HUES64 (cell line): Measurements from ENCODE around the gene CGA.

Experiments
- H3K27ac ChIP-seq: 2 replicates; pipeline ENCODE4 v1.7.0; 2013; ENCODE audit warnings: low read depth, low read length, inconsistent platforms
- H3K27me3 ChIP-seq: 2 replicates; pipeline ENCODE4 v1.6.1; 2013; ENCODE audit warnings: mild to moderate bottlenecking, low read length; ENCODE audit not compliant: insufficient read depth
- H3K36me3 ChIP-seq: 2 replicates; pipeline ENCODE4 v1.6.1; 2013; ENCODE audit warnings: mild to moderate bottlenecking, low read length; ENCODE audit not compliant: insufficient read depth
- H3K4me1 ChIP-seq: 2 replicates; pipeline ENCODE4 v1.6.1; 2013; ENCODE audit warnings: mild to moderate bottlenecking, low read length, moderate library complexity; ENCODE audit not compliant: insufficient read depth
- H3K4me3 ChIP-seq: 2 replicates; pipeline ENCODE4 v1.5.1; 2013; ENCODE audit warnings: mild to moderate bottlenecking, low read length, moderate library complexity
- H3K9ac ChIP-seq: 2 replicates; pipeline ENCODE4 v1.6.1; 2013; ENCODE audit warnings: mild to moderate bottlenecking, low read depth, low read length
- H3K9me3 ChIP-seq: 2 replicates; pipeline ENCODE4 v1.6.1; 2013; ENCODE audit warnings: low read depth, low read length; ENCODE audit not compliant: insufficient read depth
- WGBS: fragments of 150-250, 120-280 bp; methylation state at CpG from one replicate; pipeline ENCODE4 v1.1.7; 2013; ENCODE audit warnings: missing lambda C conversion rate; 5-methylcytosine and 5-hydroxymethylcytosine counted together

The CGA gene

DNA sequence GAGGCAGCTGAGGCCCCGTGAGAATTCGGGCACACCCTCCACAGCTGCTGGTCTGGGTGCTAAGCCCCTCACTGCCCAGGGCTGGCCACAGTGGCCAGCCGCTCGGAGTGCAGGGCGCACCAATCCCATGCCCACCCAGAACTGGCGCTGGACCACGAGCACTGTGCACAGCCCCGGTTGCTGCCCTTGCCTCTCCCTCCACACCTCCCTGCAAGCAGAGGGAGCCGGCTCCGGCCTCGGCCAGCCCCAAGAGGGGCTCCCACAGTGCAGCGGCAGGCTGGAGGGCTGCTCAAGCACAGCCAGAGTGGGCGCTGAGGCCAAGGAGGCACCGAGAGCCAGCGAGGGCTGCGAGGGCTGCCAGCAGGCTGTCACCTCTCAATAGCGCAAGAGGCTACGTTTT, 35.0 kb downstream of the CGA start:
- H3K9ac ChIP-seq, result no peak overlapping the region
- no peak overlapping the region for H3K4me3 ChIP-seq
- H3K36me3 ChIP-seq, result no peaks in the 10 kb centered on the region
- 97% methylated on average over 18 of the region's 18 CpGs for WGBS
- H3K27me3 ChIP-seq, result no peaks in the 10 kb centered on the region
- no peak overlapping the region for H3K27ac ChIP-seq
- H3K9me3 ChIP-seq, result no peaks in the 10 kb centered on the region
- no peaks in the 10 kb centered on the region for H3K4me1 ChIP-seq

DNA sequence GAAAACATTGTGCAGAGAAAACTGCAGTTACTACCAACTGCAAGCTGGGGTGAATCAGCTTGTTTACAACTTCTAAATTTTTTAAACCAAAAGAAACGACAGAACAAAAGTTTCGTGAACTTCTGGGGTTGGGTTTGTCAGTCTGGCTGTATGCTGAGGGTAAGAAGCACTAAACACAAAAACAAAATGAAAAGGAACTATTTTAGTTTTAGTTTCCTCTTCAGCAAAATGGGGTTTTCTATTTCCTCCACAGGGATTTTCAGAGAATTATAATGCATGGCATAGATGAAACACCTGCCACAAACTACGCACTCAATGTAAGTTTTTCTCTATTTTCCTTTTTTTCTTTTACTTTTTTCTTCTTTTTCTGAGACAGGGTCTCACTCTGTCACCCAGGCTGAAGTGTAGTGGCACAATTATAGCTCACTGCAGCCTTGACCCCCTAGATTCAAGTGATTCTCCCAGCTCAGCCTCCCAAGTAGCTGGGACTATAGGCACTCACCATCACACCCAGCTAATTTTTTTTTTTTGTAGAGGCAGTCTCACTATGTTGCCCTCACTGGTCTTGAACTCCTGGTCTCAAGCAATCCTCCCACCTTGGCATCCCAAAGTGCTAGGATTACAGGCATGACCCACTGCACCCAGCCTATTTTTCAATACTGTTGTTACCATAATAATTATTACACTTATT, 40.6 kb downstream of the CGA start:
- H3K9ac ChIP-seq, result no peak overlapping the region
- H3K27ac ChIP-seq, result no peak overlapping the region
- no peak overlapping the region for H3K4me3 ChIP-seq
- no peaks in the 10 kb centered on the region for H3K4me1 ChIP-seq
- no peaks in the 10 kb centered on the region for H3K36me3 ChIP-seq
- no peaks in the 10 kb centered on the region for H3K9me3 ChIP-seq
- H3K27me3 ChIP-seq, result no peaks in the 10 kb centered on the region; the same call in 1 of the 2 replicates
- 97% methylated on average over 3 of the region's 3 CpGs for WGBS

GRCh38 chr6:87053312-87053711, 41.6 kb downstream of the CGA start:
- no peaks in the 10 kb centered on the region for H3K36me3 ChIP-seq
- no peak overlapping the region for H3K9ac ChIP-seq
- no peaks in the 10 kb centered on the region for H3K4me1 ChIP-seq
- no peak overlapping the region for H3K4me3 ChIP-seq
- H3K27me3 ChIP-seq, result no peaks in the 10 kb centered on the region; the same call in 1 of the 2 replicates
- no peaks in the 10 kb centered on the region for H3K9me3 ChIP-seq
- H3K27ac ChIP-seq, result no peak overlapping the region
- WGBS, result 100% methylated on average over 1 of the region's 1 CpG

GRCh38 chr6:87049779-87050178, 45.1 kb downstream of the CGA start:
- H3K9ac ChIP-seq, result no peak overlapping the region
- H3K4me3 ChIP-seq, result no peak overlapping the region
- no peaks in the 10 kb centered on the region for H3K36me3 ChIP-seq
- no peak overlapping the region for H3K27ac ChIP-seq
- no peaks in the 10 kb centered on the region; the same call in 1 of the 2 replicates for H3K27me3 ChIP-seq
- no peaks in the 10 kb centered on the region for H3K9me3 ChIP-seq
- no peaks in the 10 kb centered on the region for H3K4me1 ChIP-seq
- 93% methylated on average over 1 of the region's 1 CpG for WGBS

DNA sequence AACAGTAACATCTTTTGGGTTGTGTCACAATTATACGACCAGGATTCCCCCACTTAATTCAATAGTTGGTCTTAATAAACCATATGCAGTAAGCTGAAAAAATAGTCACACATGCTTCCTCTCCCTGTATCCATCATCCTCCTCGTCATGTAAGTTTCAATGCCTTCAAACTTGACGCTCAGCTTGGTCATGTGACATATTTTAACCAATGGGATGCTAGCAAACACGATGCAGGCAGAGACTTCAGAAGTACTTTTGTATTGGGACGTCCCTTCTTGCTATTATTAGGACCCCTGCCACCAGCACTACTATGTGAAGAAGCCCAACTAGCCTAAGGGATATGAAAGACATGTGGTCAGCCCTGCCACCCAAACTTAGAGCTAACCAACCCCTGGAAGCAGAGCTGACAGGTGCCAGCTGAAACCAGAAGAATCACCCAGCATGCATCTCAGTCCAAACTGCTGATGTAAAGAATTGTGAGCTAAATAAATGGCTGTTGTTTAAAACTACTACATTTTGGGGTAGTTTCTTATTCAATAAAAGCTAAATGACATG, 49.3 kb downstream of the CGA start:
- 75% methylated on average over 5 of the region's 5 CpGs for WGBS
- H3K9ac ChIP-seq, result no peak overlapping the region
- no peaks in the 10 kb centered on the region for H3K4me1 ChIP-seq
- 0 out of 2 replicates have a peak, but pooled peaks cover 5% of the 10 kb centered on the region for H3K9me3 ChIP-seq
- no peaks in the 10 kb centered on the region for H3K36me3 ChIP-seq
- H3K27ac ChIP-seq, result no peak overlapping the region
- no peak overlapping the region for H3K4me3 ChIP-seq
- no peaks in the 10 kb centered on the region for H3K27me3 ChIP-seq

DNA sequence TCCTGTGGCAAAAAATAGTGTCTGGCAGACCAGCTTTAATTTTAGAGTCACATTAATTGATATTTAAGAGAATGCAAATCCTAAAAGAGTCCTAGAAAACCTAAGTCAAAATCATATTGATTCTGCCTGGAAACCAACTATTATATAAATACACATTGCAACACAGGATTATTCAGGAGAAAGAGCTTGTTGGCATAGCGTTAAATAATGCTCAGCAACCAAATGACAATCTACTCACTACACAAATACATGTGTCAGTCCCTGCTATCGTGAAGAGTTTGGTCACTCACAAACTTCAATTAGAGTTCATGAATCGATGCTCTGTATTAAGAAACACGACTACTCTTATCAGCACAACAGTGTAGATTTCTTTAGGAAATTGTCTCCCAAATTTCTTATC, 54.2 kb downstream of the CGA start:
- Histone ChIP-seq H3K9me3 (0 out of 2 replicates have a peak, but pooled peaks cover 5% of the 10 kb centered on the region), H3K36me3 (no peaks in the 10 kb centered on the region), H3K4me1 (no peaks in the 10 kb centered on the region), H3K4me3 (no peak overlapping the region), H3K27ac (no peak overlapping the region), H3K9ac (no peak overlapping the region), H3K27me3 (no peaks in the 10 kb centered on the region)
- 93% methylated on average over 4 of the region's 4 CpGs for WGBS
